Myocyte (in vitro differentiated cells): ENCODE results near the gene BTBD9. TPM values are rescaled to one million over a fixed set of nuclear protein-coding genes. Genes with fewer than 3 reads are reported as not detected.
A peak's percentile ranks its signal among the peaks of the same experiment; 100 is the strongest.

Experiments used
- DNase-seq: peaks from one replicate; pipeline ENCODE4 v3.0.0-alpha.2; 2012; ENCODE audit warnings: low read depth
- total RNA-seq: library from RNA; depleted of rRNA; stranded (reverse); fragments of >200 nt; gene quantifications from 2 replicates; pipeline ENCODE4 v1.2.3, GENCODE V29; 2014

BTBD9 gene
- total RNA-seq, 1 donor from 2014 or later, result 9.9 TPM

DNA sequence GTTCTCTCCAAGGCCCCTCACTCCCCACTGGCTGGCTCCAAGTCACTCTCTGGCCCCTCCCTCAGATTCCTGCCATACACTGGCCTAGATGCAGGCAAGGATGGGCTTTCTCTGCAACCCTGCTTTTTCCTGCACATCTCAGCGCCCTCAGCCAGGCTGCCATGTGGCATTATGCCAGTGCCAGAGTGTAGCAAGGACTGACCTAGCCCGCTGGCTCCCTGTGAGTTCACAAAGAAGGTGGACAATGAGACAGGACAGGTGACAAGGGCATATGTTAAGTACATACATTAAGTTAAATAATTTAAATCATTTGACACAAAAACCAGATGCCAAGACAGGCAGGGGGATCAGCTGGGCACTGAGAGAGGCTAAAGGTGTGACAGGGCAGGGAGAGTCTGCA lies 425.6 kb downstream of the BTBD9 start:
- DNase-seq, result no peak

DNA sequence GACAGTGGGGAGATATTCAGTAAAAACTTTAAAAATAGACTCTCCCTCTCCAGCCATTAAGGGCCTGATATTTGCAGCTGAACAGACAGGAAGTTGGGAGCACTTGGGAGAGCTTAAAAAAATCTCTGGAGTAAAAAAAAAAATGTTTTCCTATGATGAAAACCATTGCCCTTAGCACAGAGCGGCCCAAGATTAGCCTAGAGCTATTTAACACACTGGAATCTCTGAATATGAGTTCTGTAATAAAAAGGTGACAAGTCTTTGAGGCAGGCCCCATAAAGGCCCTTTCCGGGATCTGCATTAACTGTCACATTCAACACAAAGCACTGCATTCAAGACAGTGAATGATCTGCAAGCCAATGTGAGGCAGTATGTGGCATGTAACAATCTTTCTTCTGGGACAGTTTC lies 426.5 kb downstream of the BTBD9 start:
- peak; percentile 18 for DNase-seq

GRCh38 chr6:38212579-38212978 lies 427.1 kb downstream of the BTBD9 start:
- DNase-seq, result no peak

DNA sequence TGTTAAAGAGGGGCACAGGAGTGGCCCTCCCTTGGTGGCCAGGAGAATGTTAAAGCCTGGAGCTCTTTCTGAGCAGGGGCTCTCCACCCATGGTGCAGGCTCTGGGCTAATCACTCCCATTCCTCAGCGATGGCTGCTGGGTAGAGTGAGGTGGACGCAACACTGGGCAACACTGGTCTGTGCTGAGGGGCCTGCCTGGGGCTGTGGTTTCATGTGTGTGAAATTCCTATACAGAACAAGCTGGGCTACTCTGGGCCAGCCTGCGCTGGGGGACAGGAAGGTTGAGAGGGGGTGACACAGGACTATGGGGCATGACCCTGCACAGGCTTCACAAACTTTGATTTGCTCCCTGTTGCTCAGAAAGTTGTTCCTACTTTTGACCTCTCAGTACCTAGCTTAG lies 427.6 kb downstream of the BTBD9 start:
- no peak for DNase-seq

GRCh38 chr6:38209371-38210260 lies 430.1 kb downstream of the BTBD9 start:
- peak; percentile 16 for DNase-seq

- no peak for DNase-seq
These were observed 431.7 kb downstream of the BTBD9 start for GRCh38 chr6:38208028-38208427.

- DNase-seq, result no peak
These were observed 432.4 kb downstream of the BTBD9 start for GRCh38 chr6:38207375-38207774.

GRCh38 chr6:38198219-38198618 lies 441.5 kb downstream of the BTBD9 start:
- no peak for DNase-seq

- no peak for DNase-seq
These were observed 444.6 kb downstream of the BTBD9 start for GRCh38 chr6:38195113-38195635.

- no peak for DNase-seq
These were observed 445.1 kb downstream of the BTBD9 start for GRCh38 chr6:38194589-38194988.

DNA sequence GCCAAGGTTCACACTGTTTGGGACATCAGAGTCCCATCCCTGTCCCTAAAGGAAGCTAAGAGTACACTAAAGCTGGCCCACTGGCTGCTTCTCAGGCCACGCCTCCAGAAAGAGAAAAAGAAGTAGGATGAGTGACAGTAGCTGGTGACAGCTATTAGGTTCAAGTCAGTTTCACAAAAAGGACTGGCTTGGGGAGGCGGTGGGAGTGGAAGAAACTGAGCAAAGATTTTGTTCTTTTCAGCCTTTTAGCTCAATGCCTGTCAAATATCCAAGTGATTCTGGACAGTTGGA lies 445.5 kb downstream of the BTBD9 start:
- peak; percentile 24 for DNase-seq

GRCh38 chr6:38193481-38194281 lies 446.0 kb downstream of the BTBD9 start:
- DNase-seq, result no peak

DNA sequence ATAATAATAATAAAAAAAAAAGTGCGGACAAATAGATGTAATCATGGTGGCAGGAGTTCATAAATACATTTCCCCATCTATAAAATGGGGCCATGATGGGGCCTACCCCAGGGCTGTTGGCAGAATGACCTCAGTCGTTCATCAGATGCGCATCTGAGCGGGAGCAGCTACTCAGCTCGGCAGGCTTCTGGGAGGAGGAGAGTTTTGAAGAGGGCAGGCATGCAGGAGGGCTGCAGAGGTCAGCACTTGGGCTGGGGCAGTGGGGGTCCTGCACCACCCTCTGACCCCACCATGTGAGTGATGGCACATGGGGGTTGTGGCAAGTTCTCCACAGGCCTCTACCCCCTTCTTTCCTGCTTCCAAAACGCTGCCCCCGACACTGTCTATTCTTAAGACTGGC lies 446.7 kb downstream of the BTBD9 start:
- DNase-seq, result no peak

- no peak for DNase-seq
These were observed 447.2 kb downstream of the BTBD9 start for GRCh38 chr6:38192487-38192886.

DNA sequence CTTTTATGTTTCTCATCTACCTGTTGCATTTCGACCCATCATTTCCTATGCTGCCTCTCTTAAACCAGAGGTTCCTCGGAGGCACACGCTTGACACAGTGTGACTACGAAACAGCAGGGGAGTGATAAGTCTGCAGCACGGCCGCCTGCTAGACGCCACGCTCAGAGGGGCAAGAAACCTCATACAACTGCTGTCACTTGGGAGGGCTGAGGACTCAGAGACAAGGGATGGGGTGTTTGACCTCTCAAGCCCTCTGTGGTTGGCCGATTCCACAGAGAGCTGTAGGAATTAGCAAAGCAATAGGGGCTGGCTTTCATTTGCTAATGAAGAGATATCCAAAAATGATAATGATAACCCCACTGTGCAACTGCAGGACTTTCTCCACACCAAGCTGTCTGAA lies 447.7 kb downstream of the BTBD9 start:
- no peak for DNase-seq

DNA sequence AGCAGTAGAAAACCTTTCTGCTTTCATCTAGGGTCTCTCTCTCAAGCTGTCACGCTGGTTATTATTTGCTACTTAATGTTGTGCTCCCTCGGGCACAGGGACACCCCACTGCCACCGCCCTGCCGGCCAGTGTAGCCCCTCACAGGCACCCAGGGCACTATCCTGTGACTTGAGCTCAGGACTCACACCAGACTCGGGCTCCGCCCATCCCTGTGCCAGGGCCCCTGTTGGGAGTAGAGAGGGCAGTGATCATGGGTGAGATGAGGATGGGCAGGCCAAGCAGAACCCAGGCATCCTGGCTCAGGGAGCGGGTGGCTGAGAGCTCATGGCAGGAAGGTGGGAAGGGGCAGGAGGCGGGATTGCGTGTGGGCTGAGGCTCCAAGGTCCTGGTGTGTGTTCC lies 448.3 kb downstream of the BTBD9 start:
- DNase-seq, result no peak

- no peak for DNase-seq
These were observed 450.9 kb downstream of the BTBD9 start for GRCh38 chr6:38188677-38189335.

- no peak for DNase-seq
These were observed 451.7 kb downstream of the BTBD9 start for GRCh38 chr6:38187811-38188590.

GRCh38 chr6:38187325-38187724 lies 452.4 kb downstream of the BTBD9 start:
- DNase-seq, result no peak

DNA sequence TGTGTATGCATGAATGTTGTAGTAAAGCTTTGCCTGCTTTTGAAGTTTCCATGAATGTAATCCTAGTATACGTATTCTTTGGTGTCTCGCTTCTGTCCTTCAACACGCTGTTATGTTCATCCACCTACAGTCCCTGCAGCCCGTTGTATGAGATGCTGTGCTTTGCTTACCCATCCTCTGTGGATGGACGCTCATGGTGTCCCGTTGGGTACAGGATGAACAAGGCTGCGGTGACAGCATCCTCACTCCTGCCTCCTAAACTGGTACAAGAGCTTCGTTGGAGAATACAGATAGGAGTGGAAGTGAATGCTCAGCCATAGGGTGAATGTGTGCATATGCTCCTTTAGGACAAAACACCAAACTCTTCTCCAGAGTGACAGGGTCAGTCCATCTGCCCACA lies 454.0 kb downstream of the BTBD9 start:
- no peak for DNase-seq

- DNase-seq, result no peak
These were observed 454.5 kb downstream of the BTBD9 start for GRCh38 chr6:38185244-38185643.
